ENCODE results near the gene GALNT17.

GRCh38 chr7:71566991-71567390 lies 435.0 kb downstream of the GALNT17 start:
- no peak for TF ChIP-seq CTCF (IDR thresholded peaks at IDR 0.05; ENCODE audit: low read depth, low read length)
- no peak for TF ChIP-seq EZH2phosphoT487 (IDR thresholded peaks at IDR 0.05; ENCODE audit: low read depth)
